Measurements from ENCODE around the gene UBE2F. TPM values are rescaled to one million over a fixed set of nuclear protein-coding genes. Genes with fewer than 3 reads are reported as not detected.
A peak's percentile ranks its signal among the peaks of the same experiment; 100 is the strongest.

The UBE2F gene
- total and polyA plus RNA-seq, 2 of the 13 experiments (the other 11 are each of a cell fraction or from before 2014, with no cell fraction given), result 35.4 to 73.1 TPM

DNA sequence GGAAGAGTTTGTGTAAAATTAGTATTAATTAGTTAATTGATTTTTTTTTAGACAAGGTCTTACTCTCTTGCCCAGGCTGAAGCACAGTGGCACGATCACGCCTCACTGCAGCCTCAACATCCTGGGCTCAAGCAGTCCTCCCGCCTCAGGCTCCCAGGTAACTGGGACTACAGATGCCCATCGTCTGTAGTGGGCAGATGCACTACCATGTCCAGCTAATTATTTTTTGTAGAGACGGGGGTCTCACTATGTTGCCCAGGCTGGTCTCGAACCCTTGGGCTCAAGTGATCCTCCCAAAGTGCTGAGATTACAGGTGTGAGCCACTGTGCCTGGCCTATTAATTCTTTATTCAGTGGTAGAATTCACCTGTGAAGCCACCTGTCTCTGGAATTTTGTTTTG, 41.1 kb downstream of the UBE2F start:
- FAIRE-seq, result no peak

DNA sequence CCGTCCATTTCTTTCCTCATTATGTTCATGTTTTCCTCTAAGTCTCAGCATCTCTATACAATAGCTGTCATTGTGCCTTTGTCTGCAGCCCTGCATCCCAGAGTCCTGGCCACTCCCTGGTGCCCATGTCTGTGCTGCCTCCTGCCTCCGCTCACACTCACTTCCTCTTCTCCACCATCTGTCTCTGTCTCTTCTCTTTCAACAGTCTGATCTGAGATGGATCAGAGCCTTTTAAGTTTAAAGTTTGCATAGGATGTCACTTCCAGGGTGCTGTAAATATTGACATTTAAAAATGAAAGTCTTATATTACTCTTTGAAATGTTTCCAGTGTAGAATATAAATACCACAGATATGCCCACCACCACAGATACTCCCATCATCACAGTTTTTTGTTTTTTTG, 42.7 kb downstream of the UBE2F start:
- POLR2A ChIA-PET, result no interaction called here
- FAIRE-seq, result no peak
- peak; percentile 59 for ATAC-seq
- TF ChIP-seq ZNF556 (CRISPR knock-in tag; IDR thresholded peaks at IDR 0.05; ENCODE audit: borderline replicate concordance) (no peak), TCF7 (IDR thresholded peaks at IDR 0.05; ENCODE audit: low read depth) (peak; percentile 52; the same call in 1 of the 2 replicates), ETV5 (CRISPR knock-in tag; IDR thresholded peaks at IDR 0.05; ENCODE audit: borderline replicate concordance) (peak; percentile 32; the same call in 1 of the 2 replicates), ZNF143 (CRISPR knock-in tag; IDR thresholded peaks at IDR 0.05) (no peak), ZNF878 (CRISPR knock-in tag; IDR thresholded peaks at IDR 0.05) (no peak), SAP130 (CRISPR knock-in tag; IDR thresholded peaks at IDR 0.05; ENCODE audit: low read depth) (peak; percentile 53), MATR3 (CRISPR knock-in tag; IDR thresholded peaks at IDR 0.05) (no peak), EP300 (IDR thresholded peaks at IDR 0.05; ENCODE audit: low read depth in 2 of 2, low read length in 2 of 2) (peak in 1 of 2 experiments; percentile 60; a peak in 1 of 4 replicates), EP300 (CRISPR knock-in tag; IDR thresholded peaks at IDR 0.05; ENCODE audit: borderline replicate concordance) (no peak), NFKBIZ (CRISPR knock-in tag; IDR thresholded peaks at IDR 0.05) (no peak), ZBTB38 (CRISPR knock-in tag; IDR thresholded peaks at IDR 0.05) (peak; percentile 53; the same call in 1 of the 2 replicates), ZNF317 (CRISPR knock-in tag; IDR thresholded peaks at IDR 0.05) (no peak), SOX13 (IDR thresholded peaks at IDR 0.05) (no peak), SOX13 (CRISPR knock-in tag; conservative IDR thresholded peaks at IDR 0.05 in 1 of 2, IDR thresholded peaks at IDR 0.05 in 1 of 2) (peak in 1 of 2 experiments; percentile 85; a peak in 2 of 4 replicates), SOX5 (CRISPR knock-in tag; IDR thresholded peaks at IDR 0.05; ENCODE audit: borderline replicate concordance) (peak; percentile 79; the same call in 1 of the 2 replicates)
- TF ChIP-seq, protein P1, sequence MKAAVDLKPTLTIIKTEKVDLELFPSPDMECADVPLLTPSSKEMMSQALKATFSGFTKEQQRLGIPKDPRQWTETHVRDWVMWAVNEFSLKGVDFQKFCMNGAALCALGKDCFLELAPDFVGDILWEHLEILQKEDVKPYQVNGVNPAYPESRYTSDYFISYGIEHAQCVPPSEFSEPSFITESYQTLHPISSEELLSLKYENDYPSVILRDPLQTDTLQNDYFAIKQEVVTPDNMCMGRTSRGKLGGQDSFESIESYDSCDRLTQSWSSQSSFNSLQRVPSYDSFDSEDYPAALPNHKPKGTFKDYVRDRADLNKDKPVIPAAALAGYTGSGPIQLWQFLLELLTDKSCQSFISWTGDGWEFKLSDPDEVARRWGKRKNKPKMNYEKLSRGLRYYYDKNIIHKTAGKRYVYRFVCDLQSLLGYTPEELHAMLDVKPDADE (CRISPR knock-in tag; IDR thresholded peaks at IDR 0.05), result no peak

More for the DNA sequence above, 41.1 kb downstream of the UBE2F start:
- no TSS peak for BruUV-seq (replicated peaks)
- no peak for TF ChIP-seq SRF (IDR thresholded peaks at IDR 0.05; ENCODE audit: low read depth, low read length)
- no peak for TF ChIP-seq CHCHD3 (CRISPR knock-in tag; IDR thresholded peaks at IDR 0.05)
- Histone ChIP-seq H3K79me2 (ENCODE audit: insufficient read depth, low read length) (no peaks in the 10 kb centered on the region), H3K9me3 (ENCODE audit: low read length) (no peaks in the 10 kb centered on the region), H4K20me1 (ENCODE audit: insufficient read depth, low read length) (peaks cover 7% of the 10 kb centered on the region; the same call in 1 of the 2 replicates), H3K4me1 (ENCODE audit: insufficient read depth, low read length) (peaks cover 27% of the 10 kb centered on the region), H3K4me3 (replicated peaks in 1 of 3; ENCODE audit: insufficient read depth in 1 of 3, low read depth in 2 of 3, low read length in 3 of 3) (no peak overlapping the region), H3K4me2 (ENCODE audit: low read depth, low read length) (no peak overlapping the region), H2AFZ (ENCODE audit: low read length) (no peak overlapping the region), H3K36me3 (replicated peaks in 1 of 2; ENCODE audit: control insufficient read depth in 1 of 2, insufficient read depth in 2 of 2, low read length in 2 of 2) (peaks cover 10 to 12% of the 10 kb centered on the region in 2 experiments; a peak in 3 of 5 replicates), H3K9ac (ENCODE audit: insufficient read depth, low read depth, low read length) (no peak overlapping the region), H3K27ac (ENCODE audit: extremely low read length, insufficient read depth, low read length) (no peak overlapping the region), H3K27me3 (ENCODE audit: control insufficient read depth in 1 of 2, insufficient read depth in 2 of 2, low read length in 2 of 2) (no peaks in the 10 kb centered on the region)
- in situ Hi-C loops (cut with HindIII; ENCODE audit: extremely low pct_ligation_motif_present, low pct_unique_long_range_greater_than_20kb), result no loop called here
- CTCF ChIA-PET (ENCODE audit: low intra/inter-chr PET ratio, low total read pairs), result no interaction called here
- intact Hi-C loops (cut with micrococcal nuclease; ENCODE audit: unreplicated experiment), result no loop called here
- WGBS (ENCODE audit: low lambda C conversion rate), result 83% methylated on average over 6 of the region's 6 CpGs
- ATAC-seq (no peak), DNase-seq (ENCODE audit: low spot score) (no peak)
- POLR2A ChIA-PET, result no interaction called here

More for the DNA sequence above, 42.7 kb downstream of the UBE2F start:
- H3K4me1 ChIP-seq (ENCODE audit: insufficient read depth, low read length), result peaks cover 27% of the 10 kb centered on the region
- WGBS (ENCODE audit: low lambda C conversion rate), result 87% methylated on average over 2 of the region's 2 CpGs
- H3K9me3 ChIP-seq (ENCODE audit: low read length), result no peaks in the 10 kb centered on the region
- no peak overlapping the region for H2AFZ ChIP-seq (ENCODE audit: low read length)
- H3K79me2 ChIP-seq (ENCODE audit: insufficient read depth, low read length), result no peaks in the 10 kb centered on the region
- no peak overlapping the region for H3K27ac ChIP-seq (ENCODE audit: extremely low read length, insufficient read depth, low read length)
- CTCF ChIA-PET (ENCODE audit: low intra/inter-chr PET ratio, low total read pairs), result no interaction called here
- in situ Hi-C loops (cut with HindIII; ENCODE audit: extremely low pct_ligation_motif_present, low pct_unique_long_range_greater_than_20kb) (no loop called here), intact Hi-C loops (cut with micrococcal nuclease; ENCODE audit: unreplicated experiment) (no loop called here)
- peaks cover 7% of the 10 kb centered on the region; the same call in 1 of the 2 replicates for H4K20me1 ChIP-seq (ENCODE audit: insufficient read depth, low read length)
- no peak overlapping the region for H3K4me2 ChIP-seq (ENCODE audit: low read depth, low read length)
- no peak overlapping the region for H3K4me3 ChIP-seq (replicated peaks in 1 of 3; ENCODE audit: insufficient read depth in 1 of 3, low read depth in 2 of 3, low read length in 3 of 3)
- peak; percentile 62 for DNase-seq (ENCODE audit: low spot score)
- H3K36me3 ChIP-seq (replicated peaks in 1 of 2; ENCODE audit: control insufficient read depth in 1 of 2, insufficient read depth in 2 of 2, low read length in 2 of 2), result peaks cover 5 to 10% of the 10 kb centered on the region in 2 experiments; a peak in 2 of 5 replicates
- H3K27me3 ChIP-seq (ENCODE audit: control insufficient read depth in 1 of 2, insufficient read depth in 2 of 2, low read length in 2 of 2), result no peaks in the 10 kb centered on the region
- H3K9ac ChIP-seq (ENCODE audit: insufficient read depth, low read depth, low read length), result no peak overlapping the region
- BruUV-seq (replicated peaks), result no TSS peak
